Vagina (tissue), 2 donors: ENCODE data around the gene NCR2. TPM values are rescaled to one million over a fixed set of nuclear protein-coding genes. Genes with fewer than 3 reads are reported as not detected.

ENCODE experiments used
- DNase-seq, 2 donors: peaks; one replicate each; pipeline ENCODE4 v3.0.0-alpha.2; 2017; ENCODE audit errors: extremely low spot score in 2 of 2
- H3K27ac ChIP-seq: fragments of 200-600 bp; sonication (generic); one replicate; pipeline ENCODE4 v1.5.1; 2019
- H3K27me3 ChIP-seq: fragments of 200-600 bp; sonication (generic); one replicate; pipeline ENCODE4 v1.5.1; 2019
- H3K36me3 ChIP-seq, 2 donors: fragments of 200-600 bp; sonication (generic); one replicate each; pipeline ENCODE4 v1.5.1; 2017 to 2019
- H3K4me1 ChIP-seq: fragments of 200-600 bp; sonication (generic); one replicate; pipeline ENCODE4 v1.5.1; 2019
- H3K4me3 ChIP-seq, 2 donors: fragments of 200-600 bp; sonication (generic); 1 replicate in 1 of 2; 2 replicates in 1 of 2; pipeline ENCODE4 v1.5.1; 2016 to 2019
- H3K9me3 ChIP-seq: fragments of 200-600 bp; sonication (generic); one replicate; pipeline ENCODE4 v1.5.1; 2019
- POLR2A ChIP-seq, 2 donors: fragments of 450-650 bp; IDR thresholded peaks; one replicate each; pipeline ENCODE4 v1.6.1; 2017; ENCODE audit warnings: antibody characterized with exemption in 2 of 2, mild to moderate bottlenecking in 2 of 2, moderate library complexity in 2 of 2
- POLR2AphosphoS5 ChIP-seq, 2 donors: sonication (generic); formaldehyde crosslinking; IDR thresholded peaks; one replicate each; pipeline ENCODE4 v1.9.0; 2017; ENCODE audit warnings: antibody characterized with exemption in 2 of 2, mild to moderate bottlenecking in 2 of 2, low read depth in 1 of 2; ENCODE audit not compliant: insufficient read depth in 1 of 2
- intact Hi-C: fragments of 100-400 bp; cut with DNase I; formaldehyde crosslinking; loops from one replicate; pipeline ENCODE4 v1.15.1; 2023
- total RNA-seq: library from RNA; depleted of rRNA; stranded (reverse); fragments of >200 nt; gene quantifications from one replicate; pipeline ENCODE4 v1.2.3, GENCODE V29; 2016
- TF ChIP-seq, protein P1 (sequence below), 3 experiments: fragments of 450-650 bp in 2 of 3; fragments of 200-600 bp in 1 of 3; sonication (generic) in 1 of 3; IDR thresholded peaks; one replicate each; pipeline ENCODE4 v1.5.1; 2017 to 2019; ENCODE audit warnings: antibody characterized with exemption in 3 of 3, mild to moderate bottlenecking in 2 of 3, moderate library complexity in 2 of 3

The NCR2 gene
- total RNA-seq, 1 donor from 2014 or later: not detected

GRCh38 chr6:41306187-41306854 lies 29.1 kb upstream of the NCR2 start:
- TF ChIP-seq, protein P1, sequence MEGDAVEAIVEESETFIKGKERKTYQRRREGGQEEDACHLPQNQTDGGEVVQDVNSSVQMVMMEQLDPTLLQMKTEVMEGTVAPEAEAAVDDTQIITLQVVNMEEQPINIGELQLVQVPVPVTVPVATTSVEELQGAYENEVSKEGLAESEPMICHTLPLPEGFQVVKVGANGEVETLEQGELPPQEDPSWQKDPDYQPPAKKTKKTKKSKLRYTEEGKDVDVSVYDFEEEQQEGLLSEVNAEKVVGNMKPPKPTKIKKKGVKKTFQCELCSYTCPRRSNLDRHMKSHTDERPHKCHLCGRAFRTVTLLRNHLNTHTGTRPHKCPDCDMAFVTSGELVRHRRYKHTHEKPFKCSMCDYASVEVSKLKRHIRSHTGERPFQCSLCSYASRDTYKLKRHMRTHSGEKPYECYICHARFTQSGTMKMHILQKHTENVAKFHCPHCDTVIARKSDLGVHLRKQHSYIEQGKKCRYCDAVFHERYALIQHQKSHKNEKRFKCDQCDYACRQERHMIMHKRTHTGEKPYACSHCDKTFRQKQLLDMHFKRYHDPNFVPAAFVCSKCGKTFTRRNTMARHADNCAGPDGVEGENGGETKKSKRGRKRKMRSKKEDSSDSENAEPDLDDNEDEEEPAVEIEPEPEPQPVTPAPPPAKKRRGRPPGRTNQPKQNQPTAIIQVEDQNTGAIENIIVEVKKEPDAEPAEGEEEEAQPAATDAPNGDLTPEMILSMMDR (IDR thresholded peaks at IDR 0.05): peak in 1 of 3 experiments; percentile 27
- TF ChIP-seq POLR2AphosphoS5 (IDR thresholded peaks at IDR 0.05; ENCODE audit: insufficient read depth in 1 of 2, low read depth in 1 of 2): no peak
- no peaks in the 10 kb centered on the region for H3K9me3 ChIP-seq
- no peak overlapping the region for H3K27ac ChIP-seq
- H3K27me3 ChIP-seq: no peaks in the 10 kb centered on the region
- H3K4me3 ChIP-seq: no peak overlapping the region
- intact Hi-C loops: no loop called here
- no peaks in the 10 kb centered on the region for H3K4me1 ChIP-seq
- H3K36me3 ChIP-seq: no peaks in the 10 kb centered on the region
- DNase-seq: no peak

DNA sequence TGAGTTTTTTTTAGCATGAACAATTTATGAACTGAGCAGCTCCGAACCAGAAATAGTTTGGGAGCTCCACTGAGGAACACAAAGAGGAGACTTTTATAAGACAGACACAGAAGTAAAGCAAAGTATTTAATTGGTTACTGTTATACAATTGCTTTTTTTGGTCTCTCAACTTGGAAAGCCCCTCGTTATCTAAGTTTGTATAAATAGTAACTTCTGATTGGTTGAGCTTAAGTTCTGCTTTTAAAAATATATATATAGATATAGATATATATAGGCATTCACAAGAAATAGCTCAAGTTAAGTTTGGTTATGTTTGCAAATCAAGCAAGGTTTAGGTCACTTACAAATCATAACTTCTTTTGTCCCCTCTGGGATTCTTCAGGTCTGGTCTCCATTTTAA lies 20.2 kb upstream of the NCR2 start:
- TF ChIP-seq POLR2AphosphoS5 (IDR thresholded peaks at IDR 0.05; ENCODE audit: insufficient read depth in 1 of 2, low read depth in 1 of 2): no peak
- TF ChIP-seq, protein P1 (IDR thresholded peaks at IDR 0.05): no peak
- no peak for TF ChIP-seq POLR2A (IDR thresholded peaks at IDR 0.05)
- Histone ChIP-seq H3K4me1 (peaks cover 7% of the 10 kb centered on the region), H3K9me3 (no peaks in the 10 kb centered on the region), H3K36me3 (no peaks in the 10 kb centered on the region), H3K27me3 (peaks cover 4% of the 10 kb centered on the region), H3K4me3 (no peak overlapping the region), H3K27ac (no peak overlapping the region)
- intact Hi-C loops: no loop called here
- DNase-seq: no peak

- Histone ChIP-seq H3K27me3 (peaks cover 4% of the 10 kb centered on the region), H3K4me1 (peaks cover 7% of the 10 kb centered on the region), H3K9me3 (no peaks in the 10 kb centered on the region), H3K27ac (no peak overlapping the region), H3K4me3 (no peak overlapping the region), H3K36me3 (no peaks in the 10 kb centered on the region)
- DNase-seq: no peak
- TF ChIP-seq POLR2AphosphoS5 (IDR thresholded peaks at IDR 0.05; ENCODE audit: insufficient read depth in 1 of 2, low read depth in 1 of 2): no peak
- intact Hi-C loops: no loop called here
Observed at GRCh38 chr6:41315943-41316620, 19.3 kb upstream of the NCR2 start.

DNA sequence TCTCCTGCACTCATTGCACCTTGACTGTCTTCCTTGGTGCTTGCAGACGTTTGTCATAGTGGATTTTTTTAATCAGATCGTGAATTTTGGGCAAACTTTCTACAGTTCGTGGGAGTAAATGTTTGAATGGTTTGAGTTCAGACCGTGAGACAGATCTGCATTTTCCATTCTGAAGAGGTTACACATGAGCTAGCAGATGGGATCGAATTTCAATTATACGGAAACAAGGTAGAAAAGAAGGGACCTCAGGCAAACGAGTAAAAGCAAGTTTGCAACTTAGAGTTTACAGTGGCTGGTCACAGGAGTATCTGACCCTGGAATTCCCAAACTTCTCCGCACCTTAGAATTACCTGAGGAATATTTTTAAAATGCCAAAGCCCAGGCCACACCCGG lies 17.2 kb upstream of the NCR2 start:
- no peak for DNase-seq
- Histone ChIP-seq H3K27ac (no peak overlapping the region), H3K9me3 (no peaks in the 10 kb centered on the region), H3K36me3 (no peaks in the 10 kb centered on the region), H3K4me1 (peaks cover 7% of the 10 kb centered on the region), H3K4me3 (no peak overlapping the region), H3K27me3 (peaks cover 4% of the 10 kb centered on the region)
- no peak for TF ChIP-seq POLR2AphosphoS5 (IDR thresholded peaks at IDR 0.05; ENCODE audit: insufficient read depth in 1 of 2, low read depth in 1 of 2)
- intact Hi-C loops: no loop called here

DNA sequence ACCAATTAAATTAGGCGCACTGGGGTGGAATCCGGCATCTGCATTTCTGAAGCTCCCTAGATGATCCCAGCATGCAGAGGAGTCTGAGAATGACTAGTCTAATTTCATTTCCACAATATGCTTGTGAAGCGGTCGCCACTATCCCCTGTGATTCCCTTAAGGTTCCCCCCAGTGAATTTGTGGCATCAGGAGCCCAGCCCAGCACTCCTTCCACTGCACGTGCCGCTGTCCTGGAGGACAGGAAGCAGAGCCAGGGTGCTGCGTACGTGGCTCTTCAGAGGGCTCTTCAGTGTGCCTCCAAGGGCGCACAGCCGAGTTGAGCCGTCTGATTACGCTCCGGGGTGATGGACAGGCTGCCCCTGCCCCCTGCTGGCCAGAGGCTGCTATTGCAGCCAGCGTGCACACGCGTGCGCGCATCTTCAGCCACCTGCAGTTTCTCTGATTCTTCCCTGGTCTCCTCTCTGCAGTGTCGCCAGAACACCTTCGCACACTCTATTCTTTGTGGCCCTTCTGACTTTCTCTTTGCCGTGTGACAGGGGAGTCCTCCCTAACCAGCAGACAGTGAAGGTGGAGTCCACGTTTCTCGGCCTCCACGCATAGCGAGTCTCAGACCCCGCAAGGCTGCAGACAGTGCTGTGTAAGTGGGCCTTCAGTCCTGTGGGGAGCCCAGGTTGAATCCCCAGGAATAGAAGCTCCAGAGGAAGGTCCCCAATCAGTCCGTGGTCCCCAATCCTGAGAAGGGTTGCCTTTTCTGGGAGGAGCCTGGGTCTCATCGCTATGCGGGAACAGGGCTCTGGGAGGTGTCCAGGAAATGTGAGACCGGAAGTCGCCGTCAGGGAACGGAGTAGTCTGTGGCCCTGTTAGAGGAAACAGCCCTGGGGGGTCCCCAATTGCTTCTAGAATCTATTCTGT lies 16.5 kb upstream of the NCR2 start:
- Histone ChIP-seq H3K9me3 (no peaks in the 10 kb centered on the region), H3K4me1 (peaks cover 7% of the 10 kb centered on the region), H3K27me3 (peaks cover 4% of the 10 kb centered on the region), H3K27ac (no peak overlapping the region), H3K36me3 (no peaks in the 10 kb centered on the region), H3K4me3 (peak overlapping the region; percentile 19 to 32)
- no peak for DNase-seq
- intact Hi-C loops: no loop called here
- TF ChIP-seq, protein P1 (IDR thresholded peaks at IDR 0.05): peak; percentile 84 to 88 (median 88)
- no peak for TF ChIP-seq POLR2A (IDR thresholded peaks at IDR 0.05)
- no peak for TF ChIP-seq POLR2AphosphoS5 (IDR thresholded peaks at IDR 0.05; ENCODE audit: insufficient read depth in 1 of 2, low read depth in 1 of 2)
